Measurements from ENCODE around the gene ZNF414. TPM values are rescaled to one million over a fixed set of nuclear protein-coding genes. Genes with fewer than 3 reads are reported as not detected.

Gene ZNF414
- polyA plus RNA-seq, 1 donor from 2014 or later: 3.4 TPM

- no peaks in the 10 kb centered on the region for H3K27me3 ChIP-seq (ENCODE audit: insufficient read depth, low read depth, low read length)
- no peaks in the 10 kb centered on the region for H3F3A ChIP-seq (ENCODE audit: insufficient read depth, low read length, poor library complexity, severe bottlenecking)
- no peak overlapping the region for H3K9ac ChIP-seq (ENCODE audit: low read length)
- H3K9me3 ChIP-seq (ENCODE audit: low read length): no peaks in the 10 kb centered on the region
- no peaks in the 10 kb centered on the region for H3K36me3 ChIP-seq (ENCODE audit: insufficient read depth, low read length)
- H3K4me3 ChIP-seq (ENCODE audit: low read length): no peak overlapping the region
- no peaks in the 10 kb centered on the region for H3K79me2 ChIP-seq (replicated peaks; ENCODE audit: insufficient read depth, low read length)
- TF ChIP-seq EZH2 (IDR thresholded peaks at IDR 0.05; ENCODE audit: borderline replicate concordance, insufficient read depth, low read length, poor library complexity, severe bottlenecking) (no peak), MXI1 (conservative IDR thresholded peaks at IDR 0.05; ENCODE audit: poor library complexity, severe bottlenecking) (no peak), EP300 (conservative IDR thresholded peaks at IDR 0.05; ENCODE audit: poor library complexity, severe bottlenecking) (no peak), RAD21 (conservative IDR thresholded peaks at IDR 0.05) (no peak), SMC3 (conservative IDR thresholded peaks at IDR 0.05; ENCODE audit: poor library complexity) (no peak), TAF1 (IDR thresholded peaks at IDR 0.05; ENCODE audit: low read depth) (no peak), POLR2AphosphoS5 (IDR thresholded peaks at IDR 0.05) (no peak)
- TF ChIP-seq, protein P1, sequence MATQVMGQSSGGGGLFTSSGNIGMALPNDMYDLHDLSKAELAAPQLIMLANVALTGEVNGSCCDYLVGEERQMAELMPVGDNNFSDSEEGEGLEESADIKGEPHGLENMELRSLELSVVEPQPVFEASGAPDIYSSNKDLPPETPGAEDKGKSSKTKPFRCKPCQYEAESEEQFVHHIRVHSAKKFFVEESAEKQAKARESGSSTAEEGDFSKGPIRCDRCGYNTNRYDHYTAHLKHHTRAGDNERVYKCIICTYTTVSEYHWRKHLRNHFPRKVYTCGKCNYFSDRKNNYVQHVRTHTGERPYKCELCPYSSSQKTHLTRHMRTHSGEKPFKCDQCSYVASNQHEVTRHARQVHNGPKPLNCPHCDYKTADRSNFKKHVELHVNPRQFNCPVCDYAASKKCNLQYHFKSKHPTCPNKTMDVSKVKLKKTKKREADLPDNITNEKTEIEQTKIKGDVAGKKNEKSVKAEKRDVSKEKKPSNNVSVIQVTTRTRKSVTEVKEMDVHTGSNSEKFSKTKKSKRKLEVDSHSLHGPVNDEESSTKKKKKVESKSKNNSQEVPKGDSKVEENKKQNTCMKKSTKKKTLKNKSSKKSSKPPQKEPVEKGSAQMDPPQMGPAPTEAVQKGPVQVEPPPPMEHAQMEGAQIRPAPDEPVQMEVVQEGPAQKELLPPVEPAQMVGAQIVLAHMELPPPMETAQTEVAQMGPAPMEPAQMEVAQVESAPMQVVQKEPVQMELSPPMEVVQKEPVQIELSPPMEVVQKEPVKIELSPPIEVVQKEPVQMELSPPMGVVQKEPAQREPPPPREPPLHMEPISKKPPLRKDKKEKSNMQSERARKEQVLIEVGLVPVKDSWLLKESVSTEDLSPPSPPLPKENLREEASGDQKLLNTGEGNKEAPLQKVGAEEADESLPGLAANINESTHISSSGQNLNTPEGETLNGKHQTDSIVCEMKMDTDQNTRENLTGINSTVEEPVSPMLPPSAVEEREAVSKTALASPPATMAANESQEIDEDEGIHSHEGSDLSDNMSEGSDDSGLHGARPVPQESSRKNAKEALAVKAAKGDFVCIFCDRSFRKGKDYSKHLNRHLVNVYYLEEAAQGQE (IDR thresholded peaks at IDR 0.05; ENCODE audit: borderline replicate concordance): no peak
- TF ChIP-seq, protein P2, sequence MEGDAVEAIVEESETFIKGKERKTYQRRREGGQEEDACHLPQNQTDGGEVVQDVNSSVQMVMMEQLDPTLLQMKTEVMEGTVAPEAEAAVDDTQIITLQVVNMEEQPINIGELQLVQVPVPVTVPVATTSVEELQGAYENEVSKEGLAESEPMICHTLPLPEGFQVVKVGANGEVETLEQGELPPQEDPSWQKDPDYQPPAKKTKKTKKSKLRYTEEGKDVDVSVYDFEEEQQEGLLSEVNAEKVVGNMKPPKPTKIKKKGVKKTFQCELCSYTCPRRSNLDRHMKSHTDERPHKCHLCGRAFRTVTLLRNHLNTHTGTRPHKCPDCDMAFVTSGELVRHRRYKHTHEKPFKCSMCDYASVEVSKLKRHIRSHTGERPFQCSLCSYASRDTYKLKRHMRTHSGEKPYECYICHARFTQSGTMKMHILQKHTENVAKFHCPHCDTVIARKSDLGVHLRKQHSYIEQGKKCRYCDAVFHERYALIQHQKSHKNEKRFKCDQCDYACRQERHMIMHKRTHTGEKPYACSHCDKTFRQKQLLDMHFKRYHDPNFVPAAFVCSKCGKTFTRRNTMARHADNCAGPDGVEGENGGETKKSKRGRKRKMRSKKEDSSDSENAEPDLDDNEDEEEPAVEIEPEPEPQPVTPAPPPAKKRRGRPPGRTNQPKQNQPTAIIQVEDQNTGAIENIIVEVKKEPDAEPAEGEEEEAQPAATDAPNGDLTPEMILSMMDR (IDR thresholded peaks at IDR 0.05; ENCODE audit: poor library complexity, severe bottlenecking): no peak
- no peak overlapping the region for H2AFZ ChIP-seq (ENCODE audit: low read depth, low read length)
- H4K20me1 ChIP-seq (ENCODE audit: insufficient read depth): no peaks in the 10 kb centered on the region
- H3K4me2 ChIP-seq (ENCODE audit: low read length): no peak overlapping the region
- no peak overlapping the region for H3K27ac ChIP-seq (ENCODE audit: low read length)
- H3K9me2 ChIP-seq (ENCODE audit: insufficient read depth, low read length): no peaks in the 10 kb centered on the region
Observed at GRCh38 chr19:8501516-8501915, 12.5 kb downstream of the ZNF414 start.

DNA sequence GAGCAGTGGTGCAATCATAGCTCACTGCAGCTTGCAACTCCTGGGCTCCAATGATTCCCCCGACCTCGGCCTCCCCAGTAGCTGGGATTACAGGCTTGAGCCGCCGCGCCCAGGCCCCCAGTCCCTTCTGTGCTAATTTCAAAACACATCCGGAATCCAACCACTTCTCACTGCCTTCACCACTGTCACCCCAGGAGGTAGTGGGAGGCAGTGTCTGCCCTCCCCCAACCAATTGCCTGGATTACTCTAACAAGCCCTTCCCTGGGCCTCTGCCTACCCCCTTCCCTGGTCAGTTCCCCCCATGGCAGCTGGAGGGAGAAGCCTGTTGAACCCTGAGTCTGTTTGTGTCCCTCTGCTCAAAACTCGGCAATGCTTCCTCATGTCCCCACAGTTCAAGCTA lies 13.8 kb downstream of the ZNF414 start:
- Histone ChIP-seq H3K27me3 (ENCODE audit: insufficient read depth, low read depth, low read length) (no peaks in the 10 kb centered on the region), H3K79me2 (replicated peaks; ENCODE audit: insufficient read depth, low read length) (no peaks in the 10 kb centered on the region), H3K9me3 (ENCODE audit: low read length) (no peaks in the 10 kb centered on the region), H3F3A (ENCODE audit: insufficient read depth, low read length, poor library complexity, severe bottlenecking) (no peaks in the 10 kb centered on the region), H3K9me2 (ENCODE audit: insufficient read depth, low read length) (no peaks in the 10 kb centered on the region), H3K4me2 (ENCODE audit: low read length) (no peak overlapping the region), H3K9ac (ENCODE audit: low read length) (no peak overlapping the region), H2AFZ (ENCODE audit: low read depth, low read length) (no peak overlapping the region), H3K27ac (ENCODE audit: low read length) (no peak overlapping the region), H3K4me3 (ENCODE audit: low read length) (no peak overlapping the region), H3K36me3 (ENCODE audit: insufficient read depth, low read length) (no peaks in the 10 kb centered on the region), H4K20me1 (ENCODE audit: insufficient read depth) (no peaks in the 10 kb centered on the region)
- TF ChIP-seq SMC3 (conservative IDR thresholded peaks at IDR 0.05; ENCODE audit: poor library complexity): no peak
- no peak for TF ChIP-seq EP300 (conservative IDR thresholded peaks at IDR 0.05; ENCODE audit: poor library complexity, severe bottlenecking)
- no peak for TF ChIP-seq EZH2 (IDR thresholded peaks at IDR 0.05; ENCODE audit: borderline replicate concordance, insufficient read depth, low read length, poor library complexity, severe bottlenecking)
- TF ChIP-seq MXI1 (conservative IDR thresholded peaks at IDR 0.05; ENCODE audit: poor library complexity, severe bottlenecking): no peak
- TF ChIP-seq, protein P1 (IDR thresholded peaks at IDR 0.05; ENCODE audit: borderline replicate concordance): no peak
